Gastroesophageal sphincter (tissue), 3 donors: ENCODE data around the gene CACNA1E.

Experiments
- POLR2A ChIP-seq, 2 donors: fragments of 450-650 bp; IDR thresholded peaks; one replicate each; pipeline ENCODE4 v1.6.1; 2017; ENCODE audit warnings: antibody characterized with exemption in 2 of 2, mild to moderate bottlenecking in 2 of 2, moderate library complexity in 1 of 2
- TF ChIP-seq, protein P1 (sequence below), 4 experiments: fragments of 200-600 bp in 2 of 4; fragments of 450-650 bp in 2 of 4; sonication (generic) in 1 of 4; IDR thresholded peaks; one replicate each; pipeline ENCODE4 v1.5.1; 2017 to 2019; ENCODE audit warnings: antibody characterized with exemption in 4 of 4, mild to moderate bottlenecking in 2 of 4, moderate library complexity in 2 of 4

DNA sequence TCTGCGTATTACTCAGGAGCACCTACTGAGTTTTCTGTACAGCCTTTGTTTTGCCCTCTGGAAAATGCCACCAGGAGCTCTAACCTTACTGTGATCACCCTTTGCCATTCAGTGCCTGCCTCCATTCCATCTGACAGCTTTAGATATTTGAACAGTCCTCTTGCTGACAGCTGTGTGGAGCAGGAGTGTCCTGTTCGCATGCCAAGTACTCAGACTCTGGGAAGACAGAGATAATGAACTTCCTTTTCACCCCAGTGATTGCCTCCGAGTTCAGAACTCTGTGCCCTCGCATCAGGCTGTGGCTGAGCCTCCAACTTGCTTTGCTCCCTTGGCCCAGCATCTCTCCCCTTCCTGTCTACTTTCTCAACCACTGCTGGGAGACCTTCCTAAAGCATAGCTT lies 74.0 kb downstream of the CACNA1E start:
- TF ChIP-seq POLR2A (IDR thresholded peaks at IDR 0.05): no peak
- TF ChIP-seq, protein P1, sequence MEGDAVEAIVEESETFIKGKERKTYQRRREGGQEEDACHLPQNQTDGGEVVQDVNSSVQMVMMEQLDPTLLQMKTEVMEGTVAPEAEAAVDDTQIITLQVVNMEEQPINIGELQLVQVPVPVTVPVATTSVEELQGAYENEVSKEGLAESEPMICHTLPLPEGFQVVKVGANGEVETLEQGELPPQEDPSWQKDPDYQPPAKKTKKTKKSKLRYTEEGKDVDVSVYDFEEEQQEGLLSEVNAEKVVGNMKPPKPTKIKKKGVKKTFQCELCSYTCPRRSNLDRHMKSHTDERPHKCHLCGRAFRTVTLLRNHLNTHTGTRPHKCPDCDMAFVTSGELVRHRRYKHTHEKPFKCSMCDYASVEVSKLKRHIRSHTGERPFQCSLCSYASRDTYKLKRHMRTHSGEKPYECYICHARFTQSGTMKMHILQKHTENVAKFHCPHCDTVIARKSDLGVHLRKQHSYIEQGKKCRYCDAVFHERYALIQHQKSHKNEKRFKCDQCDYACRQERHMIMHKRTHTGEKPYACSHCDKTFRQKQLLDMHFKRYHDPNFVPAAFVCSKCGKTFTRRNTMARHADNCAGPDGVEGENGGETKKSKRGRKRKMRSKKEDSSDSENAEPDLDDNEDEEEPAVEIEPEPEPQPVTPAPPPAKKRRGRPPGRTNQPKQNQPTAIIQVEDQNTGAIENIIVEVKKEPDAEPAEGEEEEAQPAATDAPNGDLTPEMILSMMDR (IDR thresholded peaks at IDR 0.05): no peak
